Prostate gland (tissue), 2 donors: ENCODE data around the gene MAML1. TPM values are rescaled to one million over a fixed set of nuclear protein-coding genes. Genes with fewer than 3 reads are reported as not detected.

Experiments used
- DNase-seq: peaks from one replicate; pipeline ENCODE4 v3.0.0-alpha.2; 2019; ENCODE audit warnings: low spot score
- H3K27ac ChIP-seq, 2 donors: fragments of 200-600 bp; sonication (generic); 2 replicates each; pipeline ENCODE4 v1.5.1; 2017 to 2019
- H3K27me3 ChIP-seq: fragments of 200-600 bp; sonication (generic); replicated peaks from 2 replicates; pipeline ENCODE4 v1.5.1; 2019; ENCODE audit not compliant: insufficient read depth
- H3K36me3 ChIP-seq, 2 donors: fragments of 200-600 bp; sonication (generic); 1 replicate in 1 of 2; 2 replicates in 1 of 2; pipeline versions ENCODE4 v1.5.1 to v1.8.1; 2017 to 2019
- H3K4me1 ChIP-seq: fragments of 200-600 bp; sonication (generic); replicated peaks from 2 replicates; pipeline ENCODE4 v1.5.1; 2019
- H3K4me3 ChIP-seq, 2 donors: fragments of 200-600 bp; sonication (generic); 2 replicates each; pipeline ENCODE4 v1.5.1; 2017 to 2019
- H3K9me3 ChIP-seq: fragments of 200-600 bp; sonication (generic); 2 replicates; pipeline ENCODE4 v1.5.1; 2017
- POLR2A ChIP-seq: fragments of 450-650 bp; IDR thresholded peaks from one replicate; pipeline ENCODE4 v1.6.1; 2016; ENCODE audit warnings: antibody characterized with exemption, mild to moderate bottlenecking
- POLR2AphosphoS5 ChIP-seq: sonication (generic); formaldehyde crosslinking; IDR thresholded peaks from one replicate; pipeline ENCODE4 v1.6.1; 2017; ENCODE audit warnings: antibody characterized with exemption
- WGBS: methylation state at CpG from one replicate; pipeline ENCODE4 v1.1.5; 2018; 5-methylcytosine and 5-hydroxymethylcytosine counted together
- intact Hi-C: fragments of 100-400 bp; cut with DNase I; formaldehyde crosslinking; loops from one replicate; pipeline ENCODE4 v1.14.2; 2022
- total RNA-seq, 2 donors: library from RNA; depleted of rRNA; stranded (reverse); fragments of >200 nt; gene quantifications; one replicate each; pipeline ENCODE4 v1.1.0, GENCODE V29; 2016
- TF ChIP-seq, protein P1 (sequence below), 4 experiments: fragments of 200-600 bp in 2 of 4; fragments of 450-650 bp in 2 of 4; sonication (generic) in 2 of 4; IDR thresholded peaks; 1 replicate in 3 of 4; 2 replicates in 1 of 4; pipeline ENCODE4 v1.5.1; 2016 to 2019; ENCODE audit warnings: antibody characterized with exemption in 4 of 4, mild to moderate bottlenecking in 2 of 4, moderate library complexity in 2 of 4

MAML1 gene
- total RNA-seq, 2 donors from 2014 or later = 33.9 to 54.7 TPM

GRCh38 chr5:179769796-179770195 is 37.2 kb downstream of the MAML1 start:
- Histone ChIP-seq H3K4me1 (no peaks in the 10 kb centered on the region), H3K9me3 (no peaks in the 10 kb centered on the region), H3K27ac (no peak overlapping the region), H3K27me3 (no peaks in the 10 kb centered on the region), H3K36me3 (peaks cover 7 to 42% of the 10 kb centered on the region in 2 donors), H3K4me3 (no peak overlapping the region)
- TF ChIP-seq, protein P1, sequence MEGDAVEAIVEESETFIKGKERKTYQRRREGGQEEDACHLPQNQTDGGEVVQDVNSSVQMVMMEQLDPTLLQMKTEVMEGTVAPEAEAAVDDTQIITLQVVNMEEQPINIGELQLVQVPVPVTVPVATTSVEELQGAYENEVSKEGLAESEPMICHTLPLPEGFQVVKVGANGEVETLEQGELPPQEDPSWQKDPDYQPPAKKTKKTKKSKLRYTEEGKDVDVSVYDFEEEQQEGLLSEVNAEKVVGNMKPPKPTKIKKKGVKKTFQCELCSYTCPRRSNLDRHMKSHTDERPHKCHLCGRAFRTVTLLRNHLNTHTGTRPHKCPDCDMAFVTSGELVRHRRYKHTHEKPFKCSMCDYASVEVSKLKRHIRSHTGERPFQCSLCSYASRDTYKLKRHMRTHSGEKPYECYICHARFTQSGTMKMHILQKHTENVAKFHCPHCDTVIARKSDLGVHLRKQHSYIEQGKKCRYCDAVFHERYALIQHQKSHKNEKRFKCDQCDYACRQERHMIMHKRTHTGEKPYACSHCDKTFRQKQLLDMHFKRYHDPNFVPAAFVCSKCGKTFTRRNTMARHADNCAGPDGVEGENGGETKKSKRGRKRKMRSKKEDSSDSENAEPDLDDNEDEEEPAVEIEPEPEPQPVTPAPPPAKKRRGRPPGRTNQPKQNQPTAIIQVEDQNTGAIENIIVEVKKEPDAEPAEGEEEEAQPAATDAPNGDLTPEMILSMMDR (IDR thresholded peaks at IDR 0.05) = no peak
- TF ChIP-seq POLR2AphosphoS5 (no peak), POLR2A (no peak)
- 90% methylated on average over 5 of the region's 5 CpGs for WGBS
- no peak for DNase-seq
- intact Hi-C loops = no loop called here

GRCh38 chr5:179771311-179771895 is 38.8 kb downstream of the MAML1 start:
- 87% methylated on average over 4 of the region's 4 CpGs for WGBS
- intact Hi-C loops = no loop called here
- Histone ChIP-seq H3K9me3 (no peaks in the 10 kb centered on the region), H3K4me1 (no peaks in the 10 kb centered on the region), H3K27me3 (no peaks in the 10 kb centered on the region), H3K4me3 (no peak overlapping the region), H3K27ac (no peak overlapping the region), H3K36me3 (peaks cover 7 to 38% of the 10 kb centered on the region in 2 donors)
- TF ChIP-seq POLR2A = no peak
- TF ChIP-seq, protein P1 (IDR thresholded peaks at IDR 0.05) = no peak
- no peak for TF ChIP-seq POLR2AphosphoS5
- no peak for DNase-seq

DNA sequence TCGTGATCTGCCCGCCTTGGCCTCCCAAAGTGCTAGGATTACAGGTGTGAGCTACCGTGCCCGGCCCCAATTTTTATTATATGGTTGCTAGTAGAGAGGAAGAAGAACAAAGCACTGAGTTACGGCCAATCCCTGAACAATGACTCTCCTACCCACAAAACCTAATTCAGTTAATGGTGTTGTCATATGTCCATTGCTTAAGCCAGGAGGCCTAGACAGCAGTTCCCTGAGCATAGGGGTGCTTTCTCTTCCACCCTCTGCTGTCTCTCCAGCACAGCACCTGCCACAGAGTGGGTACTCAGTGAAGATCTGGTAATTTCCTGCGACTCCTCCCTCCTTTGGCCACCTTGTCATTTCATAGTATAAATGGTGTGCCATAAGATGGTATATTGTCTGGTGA is 39.7 kb downstream of the MAML1 start:
- H3K36me3 ChIP-seq = peaks cover 7 to 38% of the 10 kb centered on the region in 2 donors
- H3K27me3 ChIP-seq = no peaks in the 10 kb centered on the region
- WGBS = 90% methylated on average over 6 of the region's 6 CpGs
- TF ChIP-seq, protein P1 (IDR thresholded peaks at IDR 0.05) = no peak
- TF ChIP-seq POLR2A (no peak), POLR2AphosphoS5 (no peak)
- intact Hi-C loops = no loop called here
- no peaks in the 10 kb centered on the region for H3K9me3 ChIP-seq
- no peak overlapping the region for H3K27ac ChIP-seq
- no peak for DNase-seq
- H3K4me3 ChIP-seq = no peak overlapping the region
- H3K4me1 ChIP-seq = peaks cover under 1% of the 10 kb centered on the region

- intact Hi-C loops = no loop called here
- H3K36me3 ChIP-seq = peaks cover 7 to 38% of the 10 kb centered on the region in 2 donors
- DNase-seq = no peak
- H3K27ac ChIP-seq = no peak overlapping the region
- TF ChIP-seq POLR2AphosphoS5 (no peak), POLR2A (no peak)
- TF ChIP-seq, protein P1 (IDR thresholded peaks at IDR 0.05) = no peak
- 90% methylated on average over 9 of the region's 9 CpGs for WGBS
- H3K9me3 ChIP-seq = no peaks in the 10 kb centered on the region
- no peak overlapping the region for H3K4me3 ChIP-seq
- peaks cover 2% of the 10 kb centered on the region for H3K4me1 ChIP-seq
- H3K27me3 ChIP-seq = no peaks in the 10 kb centered on the region
Measured at GRCh38 chr5:179773686-179774040, 41.0 kb downstream of the MAML1 start.

DNA sequence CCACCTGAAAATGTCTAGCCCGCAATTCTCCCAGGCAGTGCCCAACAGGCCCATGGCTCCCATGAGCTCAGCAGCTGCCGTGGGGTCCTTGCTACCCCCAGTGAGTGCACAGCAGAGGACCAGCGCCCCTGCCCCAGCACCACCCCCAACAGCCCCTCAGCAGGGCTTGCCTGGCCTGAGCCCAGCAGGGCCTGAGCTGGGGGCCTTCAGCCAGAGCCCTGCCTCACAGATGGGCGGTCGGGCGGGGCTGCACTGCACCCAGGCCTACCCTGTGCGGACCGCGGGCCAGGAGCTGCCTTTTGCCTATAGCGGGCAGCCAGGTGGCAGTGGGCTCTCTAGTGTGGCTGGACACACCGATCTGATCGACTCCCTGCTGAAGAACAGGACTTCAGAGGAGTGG is 41.8 kb downstream of the MAML1 start:
- WGBS = 94% methylated on average over 12 of the region's 12 CpGs
- no peak overlapping the region for H3K4me3 ChIP-seq
- no peaks in the 10 kb centered on the region for H3K9me3 ChIP-seq
- intact Hi-C loops = no loop called here
- no peaks in the 10 kb centered on the region for H3K27me3 ChIP-seq
- no peak overlapping the region for H3K27ac ChIP-seq
- H3K36me3 ChIP-seq = peaks cover 6 to 30% of the 10 kb centered on the region in 2 donors
- DNase-seq = no peak
- TF ChIP-seq, protein P1 (IDR thresholded peaks at IDR 0.05) = no peak
- TF ChIP-seq POLR2A = no peak
- TF ChIP-seq POLR2AphosphoS5 = no peak
- peaks cover 2% of the 10 kb centered on the region for H3K4me1 ChIP-seq
